ENCODE measurements around the gene RFC1.
"Not testable (repeated sequence)": the region's sequence is repeated elsewhere in the genome, so short reads cannot be mapped to it uniquely, and the experiment has no call there.

Gene RFC1

GRCh38 chr4:39312816-39313215, 53.3 kb downstream of the RFC1 start:
- FAIRE-seq = no peak
- no peak for DNase-seq (ENCODE audit: low spot score)

- FAIRE-seq = no peak
- no peak for DNase-seq (ENCODE audit: low spot score)
These were observed 57.6 kb downstream of the RFC1 start for GRCh38 chr4:39308611-39309010.

DNA sequence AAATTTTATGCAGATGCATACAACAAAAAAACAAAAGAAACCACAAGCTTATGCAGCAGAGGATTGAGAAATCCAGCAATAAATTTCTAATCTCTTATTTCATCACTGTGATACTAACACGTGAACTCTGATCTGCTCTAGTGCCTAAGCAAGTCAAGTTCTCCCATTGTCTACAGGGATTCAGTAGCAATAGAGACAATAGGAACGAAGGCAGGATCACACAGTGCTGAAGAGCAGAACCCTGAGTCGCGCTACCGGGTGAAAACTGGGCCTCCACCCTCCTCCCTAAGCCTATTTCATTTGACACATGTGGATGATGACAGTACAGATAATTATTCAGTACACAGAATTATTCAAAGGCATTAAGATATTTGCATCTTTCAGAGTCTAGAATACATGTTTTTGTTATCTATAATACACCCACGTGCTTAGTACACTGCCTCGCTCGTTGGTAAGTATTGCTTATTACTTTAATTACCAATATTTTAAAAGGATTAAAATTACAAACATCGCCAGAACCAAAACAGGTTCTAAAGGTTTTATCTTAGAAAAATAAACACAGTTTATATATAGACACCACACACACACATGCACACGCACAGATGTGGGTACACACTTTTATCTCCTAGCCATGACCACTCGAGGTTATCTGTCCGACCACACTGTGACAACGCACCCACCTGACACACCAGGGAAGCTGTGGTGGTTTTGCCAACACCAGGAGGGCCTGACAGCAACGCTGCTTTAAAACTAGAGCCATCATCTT, 60.1 kb downstream of the RFC1 start:
- DNase-seq (ENCODE audit: low spot score) (no peak), FAIRE-seq (no peak)

GRCh38 chr4:39304651-39305050, 61.5 kb downstream of the RFC1 start:
- DNase-seq (ENCODE audit: low spot score) (no peak), FAIRE-seq (no peak)

DNA sequence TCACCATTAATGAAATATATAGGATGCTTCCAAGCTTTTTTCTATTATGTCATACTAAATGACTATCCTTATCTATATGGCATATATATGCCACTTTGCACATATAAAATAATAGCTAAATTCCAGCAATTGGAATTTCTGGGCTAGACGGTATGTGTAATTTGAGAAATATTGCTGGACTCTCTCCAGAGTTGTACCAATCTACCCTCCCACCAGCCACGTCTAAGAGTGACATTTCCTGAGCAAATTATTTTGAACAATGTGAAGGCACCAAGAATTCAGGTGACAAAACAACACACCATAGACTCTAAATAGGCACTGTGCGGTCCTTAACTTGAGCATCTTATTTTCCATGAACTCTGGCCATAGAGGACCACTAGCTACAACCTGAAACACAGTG, 62.3 kb downstream of the RFC1 start:
- DNase-seq (ENCODE audit: low spot score) = no peak
- FAIRE-seq = no peak

DNA sequence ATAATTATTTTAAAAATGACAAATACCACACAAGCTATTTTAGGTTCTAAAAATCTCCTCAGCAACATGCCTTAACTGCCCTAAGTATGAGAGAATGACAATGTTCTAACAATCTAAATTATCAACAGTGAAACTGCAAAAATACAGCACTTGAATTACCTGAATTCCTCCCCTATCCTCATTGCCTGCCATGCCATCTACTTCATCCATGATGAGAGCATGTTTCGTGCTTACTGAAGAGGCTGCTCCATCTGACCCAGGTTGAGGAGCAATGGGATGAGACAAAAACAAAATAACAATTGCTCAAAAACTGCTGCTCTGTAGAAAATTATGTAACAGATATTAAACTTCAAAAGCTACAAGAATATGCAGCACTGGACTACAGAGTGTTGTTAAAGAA, 63.3 kb downstream of the RFC1 start:
- FAIRE-seq (no peak), DNase-seq (ENCODE audit: low spot score) (no peak)

- DNase-seq (ENCODE audit: low spot score) = no peak
- no peak for FAIRE-seq
These were observed 70.4 kb downstream of the RFC1 start for GRCh38 chr4:39295784-39296183.

- DNase-seq (ENCODE audit: low spot score); FAIRE-seq: not testable (repeated sequence)
These were observed 73.7 kb downstream of the RFC1 start for GRCh38 chr4:39292433-39292832.

GRCh38 chr4:39291686-39292085, 74.5 kb downstream of the RFC1 start:
- no peak for DNase-seq (ENCODE audit: low spot score)

GRCh38 chr4:39287223-39287622, 78.9 kb downstream of the RFC1 start:
- DNase-seq (ENCODE audit: low spot score) = no peak
- no peak for FAIRE-seq

More at GRCh38 chr4:39291686-39292085, 74.5 kb downstream of the RFC1 start:
- no peak for FAIRE-seq

DNA sequence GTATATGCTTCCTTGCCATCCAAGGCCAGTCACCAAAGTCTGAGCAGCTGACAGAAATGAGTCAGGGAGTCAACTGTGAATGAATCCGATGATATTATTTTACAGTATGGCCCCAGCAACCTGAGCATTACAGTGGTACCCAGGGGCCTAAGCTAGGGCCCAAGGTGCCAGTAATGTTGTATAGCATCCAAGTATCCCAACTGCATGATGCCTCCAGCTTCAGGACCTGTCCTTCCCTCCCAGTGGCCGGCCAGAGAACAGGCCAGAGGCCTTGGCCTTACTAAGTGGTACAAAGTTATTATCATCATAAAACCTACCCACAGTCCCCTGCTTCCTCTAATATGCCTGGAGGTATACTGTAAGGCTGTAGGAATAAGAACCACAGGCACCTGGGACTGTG, 79.9 kb downstream of the RFC1 start:
- DNase-seq (ENCODE audit: low spot score) (no peak), FAIRE-seq (no peak)

GRCh38 chr4:39285853-39286252, 80.3 kb downstream of the RFC1 start:
- FAIRE-seq = no peak

GRCh38 chr4:39285111-39285795, 80.9 kb downstream of the RFC1 start:
- FAIRE-seq (no peak), DNase-seq (ENCODE audit: low spot score) (no peak)

More at GRCh38 chr4:39285853-39286252, 80.3 kb downstream of the RFC1 start:
- DNase-seq (ENCODE audit: low spot score) = no peak

- FAIRE-seq = no peak
- no peak for DNase-seq (ENCODE audit: low spot score)
These were observed 85.4 kb downstream of the RFC1 start for GRCh38 chr4:39280770-39281169.

DNA sequence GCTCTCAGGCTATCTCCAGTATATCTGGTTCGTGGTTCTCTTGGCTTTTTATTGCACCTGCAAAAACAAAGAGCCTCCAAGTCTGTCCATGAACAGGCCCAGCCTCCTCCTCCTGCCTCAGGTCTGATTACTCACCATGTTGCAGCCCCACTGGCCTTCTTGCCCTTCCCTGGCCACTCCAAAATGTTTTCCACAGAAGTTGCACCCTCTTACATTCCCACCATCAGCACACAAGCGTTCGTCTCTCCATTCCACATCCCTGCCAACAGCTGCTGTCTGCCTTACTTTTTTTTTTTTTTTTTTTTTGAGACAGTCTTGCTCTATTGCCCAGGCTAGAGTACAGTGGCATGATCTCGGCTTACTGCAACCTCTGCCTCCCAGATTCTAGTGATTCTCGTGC, 86.7 kb downstream of the RFC1 start:
- FAIRE-seq = no peak

GRCh38 chr4:39278476-39278875, 87.7 kb downstream of the RFC1 start:
- FAIRE-seq = no peak

More for the DNA sequence above, 86.7 kb downstream of the RFC1 start:
- no peak for DNase-seq (ENCODE audit: low spot score)

GRCh38 chr4:39277661-39278060, 88.5 kb downstream of the RFC1 start:
- FAIRE-seq; DNase-seq (ENCODE audit: low spot score): not testable (repeated sequence)

More at GRCh38 chr4:39278476-39278875, 87.7 kb downstream of the RFC1 start:
- DNase-seq (ENCODE audit: low spot score) = no peak

DNA sequence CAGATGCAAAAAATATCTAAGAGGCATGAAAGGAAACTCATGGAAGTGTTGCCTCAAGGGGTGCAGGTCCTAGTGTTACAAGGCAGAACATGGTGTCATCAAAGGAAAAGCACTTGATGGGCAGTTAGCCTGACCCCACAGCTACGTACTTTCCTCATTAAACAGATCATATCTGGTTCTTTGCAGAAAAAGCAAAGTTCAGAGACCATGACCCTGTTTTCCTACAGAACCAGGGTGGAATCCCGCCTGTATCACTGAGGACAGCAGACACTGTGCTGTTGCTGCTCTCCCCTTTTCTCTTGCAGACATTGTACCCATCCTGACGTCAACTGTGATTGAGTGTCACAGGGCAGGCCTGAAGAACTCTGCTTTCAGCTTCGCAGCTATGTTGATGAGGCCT, 91.7 kb downstream of the RFC1 start:
- FAIRE-seq (no peak), DNase-seq (ENCODE audit: low spot score) (no peak)

DNA sequence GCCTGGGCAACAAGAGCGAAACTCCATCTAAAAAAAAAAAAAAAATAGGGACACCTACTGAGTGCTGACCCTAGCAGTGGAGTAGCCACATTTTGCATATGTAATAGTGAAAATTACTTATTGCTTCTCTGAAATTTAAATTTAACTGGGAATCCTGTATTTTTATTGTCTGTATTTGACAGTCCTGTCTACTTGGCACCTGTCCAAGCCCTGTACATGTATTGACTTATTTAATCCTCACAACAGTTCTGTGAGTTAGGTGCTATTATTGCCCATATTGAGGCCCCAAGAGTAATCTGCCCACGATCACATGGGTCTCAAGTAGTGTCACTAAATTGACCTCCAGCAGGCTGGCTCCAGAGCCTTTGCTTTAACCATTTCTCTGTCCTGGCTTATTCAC, 102.3 kb downstream of the RFC1 start:
- FAIRE-seq (no peak), DNase-seq (ENCODE audit: low spot score) (no peak)

- no peak for FAIRE-seq
- no peak for DNase-seq (ENCODE audit: low spot score)
These were observed 106.4 kb downstream of the RFC1 start for GRCh38 chr4:39259571-39260330.

DNA sequence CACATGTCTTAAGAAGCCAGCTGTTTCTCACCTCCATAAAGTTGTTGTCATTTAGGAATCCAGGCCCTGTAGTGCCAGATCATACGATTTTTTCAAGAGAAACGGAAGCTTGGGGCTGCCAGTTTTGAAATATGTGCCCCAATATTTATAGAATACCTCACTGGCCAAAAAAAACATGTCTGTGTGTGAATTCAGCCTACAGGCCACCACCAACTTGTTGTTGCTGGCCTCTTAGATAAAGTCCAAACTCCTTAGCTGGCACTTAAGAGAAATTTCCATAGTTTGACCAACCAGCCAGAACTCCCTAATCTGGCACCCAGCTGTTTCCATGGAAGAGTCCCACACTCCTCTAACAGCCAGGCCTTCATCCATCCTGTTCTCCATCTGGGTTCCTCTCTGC, 109.7 kb downstream of the RFC1 start:
- DNase-seq (ENCODE audit: low spot score) (no peak), FAIRE-seq (no peak)

- DNase-seq (ENCODE audit: low spot score) = no peak
- no peak for FAIRE-seq
These were observed 110.3 kb downstream of the RFC1 start for GRCh38 chr4:39255871-39256270.

Data from RCC 7860 (cell line).